GM13977 (cell line): ENCODE measurements around the gene TRIO.

Experiments
- DNase-seq: peaks from one replicate; pipeline ENCODE4 v3.0.0; 2012; ENCODE audit warnings: low spot score
- in situ Hi-C: fragments of 300-500 bp; cut with MboI; formaldehyde crosslinking; loops from one replicate; pipeline ENCODE4 v1.12.0; 2022; ENCODE audit warnings: low sequenced_read_pairs, low pct_unique_long_range_greater_than_20kb, mixed read lengths, inconsistent platforms; ENCODE audit not compliant: unreplicated experiment
- TF ChIP-seq, protein P1 (sequence below): IDR thresholded peaks from 2 replicates; pipeline ENCODE4 v1.5.1; 2012; ENCODE audit warnings: mild to moderate bottlenecking, control low read depth; ENCODE audit not compliant: insufficient read depth; ENCODE audit errors: extremely low read depth, missing control alignments

Gene TRIO

DNA sequence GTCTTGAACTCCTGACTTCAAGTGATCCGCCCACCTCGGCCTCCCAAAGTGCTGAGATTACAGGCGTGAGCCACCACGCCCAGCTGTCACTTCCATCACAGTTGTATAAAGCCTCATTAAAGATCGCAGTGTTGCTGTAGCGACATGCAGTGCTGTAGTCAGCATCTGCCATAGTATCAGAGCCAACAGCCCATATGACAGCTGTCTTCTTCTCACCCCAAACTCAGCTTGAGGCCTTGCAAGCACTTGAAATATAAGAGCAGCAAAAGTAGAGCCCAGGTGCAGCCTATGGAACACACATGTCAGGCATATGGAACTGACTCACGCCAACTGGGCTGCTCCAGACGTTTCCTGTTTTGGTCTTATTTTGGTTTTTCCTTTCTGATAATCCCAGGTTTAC, 167.8 kb downstream of the TRIO start:
- in situ Hi-C loops: no loop called here
- DNase-seq: no peak
- TF ChIP-seq, protein P1, sequence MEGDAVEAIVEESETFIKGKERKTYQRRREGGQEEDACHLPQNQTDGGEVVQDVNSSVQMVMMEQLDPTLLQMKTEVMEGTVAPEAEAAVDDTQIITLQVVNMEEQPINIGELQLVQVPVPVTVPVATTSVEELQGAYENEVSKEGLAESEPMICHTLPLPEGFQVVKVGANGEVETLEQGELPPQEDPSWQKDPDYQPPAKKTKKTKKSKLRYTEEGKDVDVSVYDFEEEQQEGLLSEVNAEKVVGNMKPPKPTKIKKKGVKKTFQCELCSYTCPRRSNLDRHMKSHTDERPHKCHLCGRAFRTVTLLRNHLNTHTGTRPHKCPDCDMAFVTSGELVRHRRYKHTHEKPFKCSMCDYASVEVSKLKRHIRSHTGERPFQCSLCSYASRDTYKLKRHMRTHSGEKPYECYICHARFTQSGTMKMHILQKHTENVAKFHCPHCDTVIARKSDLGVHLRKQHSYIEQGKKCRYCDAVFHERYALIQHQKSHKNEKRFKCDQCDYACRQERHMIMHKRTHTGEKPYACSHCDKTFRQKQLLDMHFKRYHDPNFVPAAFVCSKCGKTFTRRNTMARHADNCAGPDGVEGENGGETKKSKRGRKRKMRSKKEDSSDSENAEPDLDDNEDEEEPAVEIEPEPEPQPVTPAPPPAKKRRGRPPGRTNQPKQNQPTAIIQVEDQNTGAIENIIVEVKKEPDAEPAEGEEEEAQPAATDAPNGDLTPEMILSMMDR: no peak

DNA sequence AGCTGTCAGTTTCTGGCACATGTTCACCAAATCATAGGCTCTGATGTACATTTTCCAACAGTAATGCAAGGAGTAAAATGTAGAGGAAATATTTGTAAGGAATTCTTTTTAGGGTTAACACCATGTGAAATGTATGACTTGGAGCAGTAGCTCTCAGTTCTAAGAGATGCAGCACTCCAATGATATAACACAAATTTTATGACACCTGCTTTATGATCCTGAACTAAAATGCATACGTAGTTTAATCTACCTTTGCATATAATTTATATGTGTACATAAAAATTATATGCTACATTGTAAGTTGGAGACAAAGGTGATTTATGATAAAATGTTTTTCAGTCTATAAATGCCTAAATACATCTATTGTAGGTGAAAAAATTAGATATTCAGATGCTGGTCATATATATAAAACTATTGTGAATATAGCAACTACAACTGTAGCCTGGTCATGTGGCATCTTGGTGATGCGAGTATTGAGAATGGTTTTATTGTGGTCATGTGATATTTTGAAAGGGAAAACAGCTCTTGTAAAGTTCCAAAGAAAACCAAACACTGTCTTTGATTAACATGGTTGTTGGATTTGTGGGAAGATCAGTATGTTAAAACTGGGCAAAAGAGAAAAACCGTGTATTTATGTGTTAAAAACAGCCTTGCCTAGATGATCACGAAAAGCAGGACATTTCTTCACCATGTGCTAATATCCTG, 171.0 kb downstream of the TRIO start:
- TF ChIP-seq, protein P1: no peak
- no peak for DNase-seq
- in situ Hi-C loops: no loop called here

DNA sequence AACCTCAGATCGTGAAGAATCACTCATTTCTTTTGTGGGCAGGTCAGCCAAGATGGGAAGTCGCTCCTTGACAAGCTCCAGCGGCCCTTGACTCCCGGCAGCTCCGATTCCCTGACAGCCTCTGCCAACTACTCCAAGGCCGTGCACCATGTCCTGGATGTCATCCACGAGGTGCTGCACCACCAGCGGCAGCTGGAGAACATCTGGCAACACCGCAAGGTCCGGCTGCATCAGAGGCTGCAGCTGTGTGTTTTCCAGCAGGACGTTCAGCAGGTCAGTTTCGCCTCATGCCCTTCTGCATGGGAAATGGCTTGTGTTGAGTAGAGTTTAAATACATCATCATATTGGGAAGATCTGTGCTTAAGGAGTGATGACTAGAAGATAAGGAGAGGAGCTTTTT, 173.3 kb downstream of the TRIO start:
- TF ChIP-seq, protein P1: no peak
- in situ Hi-C loops: no loop called here
- DNase-seq: no peak

DNA sequence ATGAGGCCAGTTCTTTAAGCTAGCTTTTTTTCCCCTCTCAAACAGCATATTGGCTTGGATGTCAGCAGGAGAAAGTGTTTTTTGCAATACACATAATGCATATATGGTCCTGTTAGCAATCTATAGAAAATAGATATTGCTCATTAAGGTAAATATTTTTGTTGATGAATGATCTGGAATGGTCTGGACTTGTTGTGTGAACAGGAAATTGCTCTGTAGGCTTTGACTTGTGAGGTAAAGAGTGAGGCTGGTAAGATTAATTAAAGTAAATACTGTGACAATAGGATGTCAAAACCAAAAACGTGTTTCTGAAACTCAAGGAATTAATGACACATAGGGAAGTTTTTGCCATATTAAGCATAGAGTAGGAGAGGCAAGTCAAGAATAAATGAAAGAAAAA, 176.0 kb downstream of the TRIO start:
- TF ChIP-seq, protein P1: no peak
- in situ Hi-C loops: no loop called here
- no peak for DNase-seq

DNA sequence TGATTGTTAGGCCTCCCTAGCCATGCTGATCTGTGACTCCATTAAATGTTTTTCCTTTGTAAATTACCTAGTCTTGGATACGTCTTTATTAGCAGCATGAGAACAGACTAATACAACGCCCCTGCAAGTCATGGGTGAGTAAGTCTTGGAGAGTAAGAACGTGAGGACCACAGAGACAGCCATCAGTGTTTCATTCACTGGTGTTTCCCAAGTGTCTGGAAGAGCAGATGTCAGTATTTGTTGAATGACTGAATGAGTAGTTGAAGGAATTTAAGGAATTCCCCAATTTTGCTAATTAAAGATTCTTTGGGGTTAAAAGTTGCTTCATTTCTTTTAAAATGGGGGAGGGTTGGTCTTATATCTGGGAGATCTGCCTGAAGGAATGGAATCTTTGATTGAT, 178.8 kb downstream of the TRIO start:
- DNase-seq: no peak
- TF ChIP-seq, protein P1: no peak
- in situ Hi-C loops: no loop called here

DNA sequence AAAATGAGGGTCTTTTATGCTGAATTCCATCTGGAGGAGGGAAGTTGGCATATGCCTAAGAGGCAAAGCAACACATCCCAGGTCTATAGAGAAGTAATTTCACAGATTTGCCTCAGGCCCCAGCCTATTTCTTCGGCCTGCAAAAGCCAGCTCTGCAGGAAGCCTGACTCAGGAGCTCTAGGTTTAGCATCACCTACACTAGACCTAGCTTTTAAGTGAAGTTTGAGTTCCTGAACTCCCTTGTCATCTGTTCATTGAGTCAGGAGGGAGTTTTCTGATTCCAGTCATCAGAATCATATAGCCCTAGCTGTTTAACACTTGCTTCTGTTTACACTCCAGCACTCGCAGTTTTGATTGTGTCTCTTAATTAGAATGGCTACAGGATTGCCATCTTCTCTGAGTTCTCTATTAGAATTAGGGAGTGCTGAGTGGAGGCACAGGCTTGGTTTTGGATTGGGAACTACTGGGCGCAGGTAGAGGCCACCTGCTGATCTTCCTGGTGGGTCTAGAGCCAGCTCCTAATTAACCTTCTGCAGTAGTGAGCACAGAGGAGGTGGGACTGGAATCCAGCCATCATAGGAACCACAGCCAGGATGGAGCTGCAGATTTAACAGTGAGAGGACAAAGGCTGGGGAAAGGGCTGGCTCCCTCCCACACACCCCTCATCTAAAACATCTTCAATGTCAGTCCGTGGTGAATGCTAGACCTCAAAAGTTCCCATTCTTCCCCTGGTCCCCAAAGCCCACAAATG, 179.5 kb downstream of the TRIO start:
- no peak for DNase-seq
- TF ChIP-seq, protein P1: no peak
- in situ Hi-C loops: no loop called here
